Measurements from ENCODE around the gene NXNL2. TPM values are rescaled to one million over a fixed set of nuclear protein-coding genes. Genes with fewer than 3 reads are reported as not detected.

Gene NXNL2
- total RNA-seq, 1 experiment from 2014 or later, result 2.2 TPM

GRCh38 chr9:88540251-88540763, 5.3 kb downstream of the NXNL2 start (continued):
- TF ChIP-seq STAT6 (CRISPR knock-in tag; conservative IDR thresholded peaks at IDR 0.05; ENCODE audit: low read depth) (no peak), NFYB (CRISPR knock-in tag; conservative IDR thresholded peaks at IDR 0.05; ENCODE audit: low read depth) (no peak), TEAD4 (CRISPR knock-in tag; IDR thresholded peaks at IDR 0.05) (no peak), PRDM15 (CRISPR knock-in tag; IDR thresholded peaks at IDR 0.05) (no peak), ATF6 (CRISPR knock-in tag; IDR thresholded peaks at IDR 0.05) (no peak), HMGXB4 (CRISPR knock-in tag; IDR thresholded peaks at IDR 0.05) (no peak), FOXP4 (CRISPR knock-in tag; IDR thresholded peaks at IDR 0.05) (no peak), GTF2I (CRISPR knock-in tag; conservative IDR thresholded peaks at IDR 0.05) (no peak), EMX1 (CRISPR knock-in tag; IDR thresholded peaks at IDR 0.05) (no peak)

GRCh38 chr9:88544245-88544644, 9.3 kb downstream of the NXNL2 start:
- Mint-ChIP-seq H3K4me3 (no peak overlapping the region), H3K27me3 (ENCODE audit: low read depth) (peaks cover under 1% of the 10 kb centered on the region; the same call in 1 of the 2 replicates), H3K36me3 (peaks cover 5% of the 10 kb centered on the region; the same call in 1 of the 2 replicates), H3K4me1 (peaks cover 16% of the 10 kb centered on the region), H3K9me3 (peaks cover 7% of the 10 kb centered on the region), H3K27ac (no peak overlapping the region)
- ChIA-PET POLR2A (interaction anchor here (0.6 kb wide), 1 partner anchor 22 kb away, joined by 3 read pairs; no protein-coding TSS in a partner anchor), CTCF (no interaction called here)
- ATAC-seq (peak; percentile 44; the same call in 1 of the 2 replicates), DNase-seq (ENCODE audit: low spot score) (no peak)
- no peak for TF ChIP-seq HMGXB4 (CRISPR knock-in tag; IDR thresholded peaks at IDR 0.05)
- 0 out of 2 replicates have a peak, but pooled peaks have one; percentile 42 for TF ChIP-seq PRDM15 (CRISPR knock-in tag; IDR thresholded peaks at IDR 0.05)
- TF ChIP-seq ZNF232 (CRISPR knock-in tag; IDR thresholded peaks at IDR 0.05), result no peak

All from WTC11 (cell line).